ENCODE data around the gene CRYGC.
"Not testable (repeated sequence)": the region's sequence is repeated elsewhere in the genome, so short reads cannot be mapped to it uniquely, and the experiment has no call there.

Gene CRYGC

DNA sequence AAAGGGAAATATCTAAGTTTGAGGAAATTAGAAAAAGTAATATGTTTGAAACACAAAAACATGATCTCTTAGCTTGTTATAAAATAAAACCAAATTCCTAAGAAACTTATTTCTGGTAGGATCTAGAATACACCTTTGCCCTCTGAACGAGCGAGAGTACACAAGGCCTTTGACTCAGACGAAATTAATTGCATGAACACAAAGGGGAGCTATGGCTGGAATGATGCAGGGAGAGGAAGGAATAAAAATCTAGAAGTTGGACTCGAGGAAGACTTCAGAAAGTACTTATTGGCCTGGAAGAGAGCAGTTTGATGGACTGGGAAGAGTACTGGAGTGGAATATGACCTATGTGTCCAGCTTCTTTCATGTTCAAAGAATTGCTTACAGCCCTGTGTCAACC is 4.4 kb downstream of the CRYGC start:
- DNase-seq = no peak
- CTCF ChIA-PET = interaction anchor here (0.9 to 1.1 kb wide), 4 partner anchors 10 to 53 kb away, joined by 3 read pairs; no protein-coding TSS in a partner anchor
- Mint-ChIP-seq H3K4me1 (peaks cover 2% of the 10 kb centered on the region), H3K4me3 (no peak overlapping the region), H3K27ac (no peak overlapping the region), H3K36me3 (no peaks in the 10 kb centered on the region), H3K27me3 (peaks cover 41% of the 10 kb centered on the region), H3K9me3 (no peaks in the 10 kb centered on the region)

DNA sequence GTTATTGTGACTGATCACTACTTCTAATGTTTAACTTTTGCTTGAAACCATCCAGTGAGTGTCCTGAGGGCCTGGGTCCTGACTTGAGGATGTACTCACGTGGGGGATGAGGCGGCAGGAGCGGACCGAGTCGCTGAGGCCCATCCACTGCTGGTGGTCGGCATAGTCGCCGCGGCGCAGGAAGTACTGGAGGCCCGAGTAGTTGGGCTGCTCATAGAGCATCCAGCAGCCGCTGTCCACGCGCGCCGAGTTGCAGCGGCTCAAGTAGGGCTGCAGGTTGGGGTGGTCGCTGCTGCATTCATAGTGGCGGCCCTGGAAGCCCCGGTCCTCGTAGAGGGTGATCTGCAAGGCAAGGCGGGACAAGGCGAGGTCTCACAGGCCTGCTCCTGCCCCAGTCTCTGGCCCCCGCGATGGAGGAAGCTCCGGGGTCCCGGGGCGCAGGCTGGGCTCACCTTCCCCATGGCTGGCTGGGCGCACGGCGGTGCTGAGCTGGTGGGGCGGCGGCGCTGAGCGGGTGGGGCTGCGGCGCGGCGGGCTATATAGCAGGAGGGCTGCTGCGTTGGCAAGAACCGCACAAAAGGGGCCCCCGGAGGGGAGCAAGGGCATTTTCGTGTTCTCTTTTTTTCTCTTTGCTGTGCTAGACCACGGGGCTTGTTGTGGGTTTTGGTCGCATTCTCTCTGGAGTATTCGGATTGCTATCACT is 5.5 kb downstream of the CRYGC start, which contains the start of gene CRYGD:
TSS of gene CRYGD (minus strand) at position 512 of the 703 bp plus-strand sequence. CDS start at position 461, 51 bp downstream.
- not testable (repeated sequence) for H3K9me3 Mint-ChIP-seq, DNase-seq, H3K36me3 Mint-ChIP-seq, H3K27ac Mint-ChIP-seq, H3K4me3 Mint-ChIP-seq, H3K4me1 Mint-ChIP-seq
- H3K27me3 Mint-ChIP-seq = peaks cover 41% of the 10 kb centered on the region
- CTCF ChIA-PET = interaction anchor here (1.1 kb wide), 1 partner anchor 23 kb away, joined by 3 read pairs; no protein-coding TSS in a partner anchor

DNA sequence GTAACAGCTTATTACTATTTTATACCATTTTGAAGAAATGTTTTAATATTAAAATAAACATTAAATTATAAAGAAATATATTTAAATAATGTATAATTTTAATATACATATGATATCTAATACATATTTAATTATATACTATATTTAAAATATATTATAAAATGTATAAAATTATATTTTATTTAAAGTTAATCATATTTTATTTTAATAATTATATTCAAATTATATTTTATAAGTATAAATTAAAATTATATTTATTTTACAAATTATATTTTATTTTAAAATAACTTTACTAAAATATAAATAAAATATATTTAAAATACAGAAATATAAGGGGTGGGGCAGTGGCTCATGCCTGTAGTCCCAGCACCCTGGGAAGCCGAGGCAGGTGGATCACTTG is 7.4 kb downstream of the CRYGC start:
- no peak for DNase-seq
- CTCF ChIA-PET = no interaction called here
- H3K27ac Mint-ChIP-seq = no peak overlapping the region
- H3K36me3 Mint-ChIP-seq = no peaks in the 10 kb centered on the region
- H3K4me3 Mint-ChIP-seq = no peak overlapping the region
- peaks cover 33% of the 10 kb centered on the region for H3K27me3 Mint-ChIP-seq
- H3K4me1 Mint-ChIP-seq = peaks cover 2% of the 10 kb centered on the region
- H3K9me3 Mint-ChIP-seq = no peaks in the 10 kb centered on the region

GRCh38 chr2:208118918-208119317 is 10.7 kb downstream of the CRYGC start:
- DNase-seq = no peak
- Mint-ChIP-seq H3K27ac (no peak overlapping the region), H3K4me1 (peaks cover 1% of the 10 kb centered on the region), H3K9me3 (no peaks in the 10 kb centered on the region), H3K36me3 (no peaks in the 10 kb centered on the region), H3K4me3 (no peak overlapping the region), H3K27me3 (peaks cover 15% of the 10 kb centered on the region)
- CTCF ChIA-PET = no interaction called here

DNA sequence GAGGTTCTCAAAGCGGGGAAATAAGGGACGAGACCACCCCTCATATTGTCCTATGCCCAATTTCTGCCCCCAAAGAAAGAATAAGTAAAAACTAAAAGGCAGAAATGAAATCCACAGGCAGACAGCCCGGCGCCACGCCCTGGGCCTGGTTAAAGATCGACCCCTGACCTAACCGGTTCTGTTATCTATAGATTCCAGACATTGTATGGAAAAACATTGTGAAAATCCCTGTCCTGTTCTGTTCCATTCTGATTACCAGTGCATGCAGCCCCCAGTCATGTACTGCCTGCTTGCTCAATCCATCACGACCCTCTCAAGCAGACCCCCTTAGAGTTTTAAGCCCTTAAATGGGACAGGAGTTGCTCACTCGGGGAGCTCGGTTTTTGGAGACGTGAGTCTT is 12.2 kb downstream of the CRYGC start:
- CTCF ChIA-PET, H3K36me3 Mint-ChIP-seq, H3K9me3 Mint-ChIP-seq, H3K27ac Mint-ChIP-seq, H3K4me1 Mint-ChIP-seq, DNase-seq, H3K4me3 Mint-ChIP-seq: not testable (repeated sequence)
- peaks cover 17% of the 10 kb centered on the region for H3K27me3 Mint-ChIP-seq

DNA sequence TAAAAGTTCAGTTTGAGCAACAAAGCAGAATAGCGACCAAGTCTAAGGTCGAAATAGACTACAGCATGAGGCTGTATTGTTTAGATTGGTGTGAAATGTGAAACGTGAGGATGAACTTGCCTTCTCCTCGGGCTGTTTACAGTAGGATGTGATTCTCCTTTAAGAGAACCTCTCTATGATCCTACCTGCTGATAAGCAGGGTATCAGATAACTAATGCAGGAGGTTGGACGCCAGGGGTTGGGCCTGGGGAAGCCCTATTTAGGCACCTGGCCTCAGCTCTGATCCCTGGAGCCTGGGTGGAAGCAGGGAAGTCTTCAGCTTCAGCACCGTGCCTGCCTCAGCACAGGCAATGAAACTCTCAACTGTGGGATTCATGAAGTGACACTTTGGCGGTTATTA is 16.7 kb downstream of the CRYGC start:
- H3K4me1 Mint-ChIP-seq = no peaks in the 10 kb centered on the region
- CTCF ChIA-PET = no interaction called here
- H3K27ac Mint-ChIP-seq = no peak overlapping the region

DNA sequence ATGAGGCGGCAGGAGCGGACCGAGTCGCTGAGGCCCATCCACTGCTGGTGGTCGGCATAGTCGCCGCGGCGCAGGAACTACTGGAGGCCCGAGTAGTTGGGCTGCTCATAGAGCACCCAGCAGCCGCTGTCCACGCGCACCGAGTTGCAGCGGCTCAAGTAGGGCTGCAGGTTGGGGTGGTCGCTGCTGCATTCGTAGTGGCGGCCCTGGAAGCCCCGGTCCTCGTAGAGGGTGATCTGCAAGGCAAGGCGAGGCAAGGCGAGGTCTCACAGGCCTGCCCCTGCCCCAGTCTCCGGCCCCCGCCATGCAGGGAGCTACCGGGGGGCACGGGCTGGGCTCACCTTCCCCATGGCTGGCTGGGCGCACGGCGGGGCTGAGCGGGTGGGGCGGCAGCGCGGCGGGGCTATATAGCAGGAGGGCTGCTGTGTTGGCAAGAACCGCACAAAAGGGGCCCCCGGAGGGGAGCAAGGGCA is 17.3 kb downstream of the CRYGC start:
- CTCF ChIA-PET, H3K36me3 Mint-ChIP-seq: not testable (repeated sequence)

More for the DNA sequence above, 16.7 kb downstream of the CRYGC start:
- H3K27me3 Mint-ChIP-seq = peaks cover 18% of the 10 kb centered on the region
- H3K9me3 Mint-ChIP-seq = no peaks in the 10 kb centered on the region
- no peak overlapping the region for H3K4me3 Mint-ChIP-seq
- no peak for DNase-seq
- no peaks in the 10 kb centered on the region for H3K36me3 Mint-ChIP-seq

GRCh38 chr2:208103616-208104015 is 26.0 kb downstream of the CRYGC start:
- CTCF ChIA-PET = interaction anchor here (0.6 kb wide), 1 partner anchor 150 kb away, joined by 3 read pairs; no protein-coding TSS in a partner anchor
- no peaks in the 10 kb centered on the region for H3K36me3 Mint-ChIP-seq

More for the DNA sequence above, 17.3 kb downstream of the CRYGC start:
- H3K9me3 Mint-ChIP-seq, H3K4me1 Mint-ChIP-seq, H3K27ac Mint-ChIP-seq, DNase-seq, H3K4me3 Mint-ChIP-seq: not testable (repeated sequence)
- peaks cover 18% of the 10 kb centered on the region for H3K27me3 Mint-ChIP-seq

DNA sequence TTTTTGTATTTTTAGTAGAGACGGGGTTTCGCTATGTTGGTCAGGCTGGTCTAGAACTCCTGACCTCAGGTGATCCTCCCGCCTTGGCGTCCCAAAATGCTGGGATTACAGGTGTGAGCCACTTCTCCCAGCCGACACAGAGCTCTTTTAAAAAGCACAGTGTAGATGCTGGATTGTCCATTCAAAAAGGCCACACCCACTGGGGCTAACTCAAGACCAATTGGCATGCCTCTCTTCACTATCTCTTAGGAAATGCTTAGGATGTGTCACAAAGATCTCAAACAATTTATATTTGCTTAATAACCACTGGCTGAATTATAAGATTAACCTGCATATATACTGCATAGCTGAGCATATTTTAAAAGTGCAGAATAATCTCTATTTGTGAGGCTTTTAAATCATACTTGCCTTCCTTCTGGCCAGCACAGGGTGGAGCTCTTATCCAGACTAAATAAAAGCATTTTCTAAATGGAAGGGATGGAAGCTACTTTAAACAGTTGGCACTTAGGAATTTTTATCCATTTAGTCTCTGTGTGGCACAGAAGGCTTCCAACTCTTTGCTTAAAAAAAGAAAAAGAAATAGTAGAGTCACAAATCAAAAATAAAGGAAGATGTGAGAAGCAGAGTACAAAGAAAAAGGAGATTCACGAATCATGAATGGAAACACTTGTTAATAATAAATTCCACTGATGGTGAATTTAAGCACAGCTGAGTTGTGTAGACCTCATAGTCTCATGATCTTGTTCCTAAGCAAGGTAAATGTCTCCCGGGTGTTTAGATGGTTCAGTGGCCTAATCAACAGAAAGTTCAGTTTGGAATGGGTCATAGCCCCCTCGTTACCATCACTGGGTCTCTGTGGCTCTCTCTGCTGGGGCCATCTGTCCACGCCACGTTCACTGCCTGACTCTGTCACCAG is 27.7 kb downstream of the CRYGC start:
- H3K36me3 Mint-ChIP-seq = no peaks in the 10 kb centered on the region
- H3K27ac Mint-ChIP-seq = no peak overlapping the region
- peaks cover 27% of the 10 kb centered on the region for H3K27me3 Mint-ChIP-seq
- CTCF ChIA-PET = interaction anchor here (1.1 to 2.6 kb wide), 4 partner anchors 23 to 152 kb away, joined by 3 to 22 read pairs (median 6); partner anchors contain the start of genes CRYGD and IDH1
- H3K9me3 Mint-ChIP-seq = no peaks in the 10 kb centered on the region
- H3K4me1 Mint-ChIP-seq = peaks cover 18% of the 10 kb centered on the region
- no peak overlapping the region for H3K4me3 Mint-ChIP-seq
- DNase-seq = no peak

More at GRCh38 chr2:208103616-208104015, 26.0 kb downstream of the CRYGC start:
- no peak for DNase-seq
- H3K4me3 Mint-ChIP-seq = no peak overlapping the region
- no peak overlapping the region for H3K27ac Mint-ChIP-seq
- H3K4me1 Mint-ChIP-seq = peaks cover 18% of the 10 kb centered on the region
- H3K9me3 Mint-ChIP-seq = no peaks in the 10 kb centered on the region
- peaks cover 29% of the 10 kb centered on the region for H3K27me3 Mint-ChIP-seq

DNA sequence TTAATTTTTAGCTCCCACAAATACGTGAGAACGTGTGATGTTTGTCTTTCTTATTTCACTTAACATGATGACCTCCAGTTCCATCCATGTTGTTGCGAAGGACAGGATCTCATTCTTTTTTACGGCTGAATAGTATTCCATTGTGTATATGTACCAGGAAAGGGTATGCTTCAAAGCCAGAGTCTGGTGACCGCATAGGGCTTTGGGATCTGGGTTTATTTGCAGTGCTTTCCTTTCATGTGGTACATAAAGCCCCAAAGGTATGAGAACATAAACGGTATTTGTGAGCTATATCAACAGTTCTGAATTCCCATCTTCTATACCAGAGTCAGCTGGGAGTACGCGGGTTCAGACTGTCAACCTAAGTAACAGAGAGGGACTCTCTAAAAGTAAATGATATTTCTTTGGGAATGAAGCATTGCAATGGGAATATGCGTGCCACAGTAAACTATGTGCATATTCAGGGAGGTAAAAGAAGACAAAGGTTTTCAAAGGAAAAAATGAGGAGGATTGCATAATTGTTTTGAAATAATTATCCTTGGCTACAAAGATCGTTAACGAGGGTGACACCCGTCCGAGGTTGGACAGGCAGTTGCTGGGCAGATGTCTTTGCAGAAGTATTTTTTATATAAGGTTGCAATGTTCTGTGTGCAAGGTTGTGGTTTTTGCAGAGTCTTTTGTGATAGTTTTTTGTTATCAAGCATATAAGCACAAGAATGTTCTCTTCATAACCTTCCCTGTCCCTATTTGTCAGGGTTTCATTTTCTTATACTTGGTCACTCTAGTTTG is 29.8 kb downstream of the CRYGC start:
- H3K4me1 Mint-ChIP-seq = peaks cover 18% of the 10 kb centered on the region
- H3K27me3 Mint-ChIP-seq = peaks cover 29% of the 10 kb centered on the region
- CTCF ChIA-PET = interaction anchor here (1.9 kb wide), 1 partner anchor 75 kb away, joined by 10 read pairs; no protein-coding TSS in a partner anchor
- H3K4me3 Mint-ChIP-seq = no peak overlapping the region
- H3K9me3 Mint-ChIP-seq = no peaks in the 10 kb centered on the region
- no peaks in the 10 kb centered on the region for H3K36me3 Mint-ChIP-seq
- no peak overlapping the region for H3K27ac Mint-ChIP-seq
- no peak for DNase-seq

DNA sequence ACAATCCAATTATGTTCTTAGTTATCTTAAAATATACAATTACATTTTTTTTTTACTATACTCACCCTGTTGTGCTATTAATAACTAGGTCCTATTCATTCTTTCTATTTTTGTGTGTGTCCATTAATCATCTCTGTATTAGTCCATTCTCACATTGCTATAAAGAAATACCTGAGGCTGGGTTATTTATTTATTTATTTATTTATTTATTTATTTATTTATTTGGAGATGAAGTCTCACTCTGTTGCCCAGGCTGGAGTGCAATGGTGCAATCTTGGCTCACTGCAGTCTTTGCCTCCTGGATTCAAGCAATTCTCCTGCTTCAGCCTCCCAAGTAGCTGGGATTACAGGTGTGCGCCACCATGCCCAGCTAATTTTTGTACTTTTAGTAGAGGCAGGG is 30.9 kb downstream of the CRYGC start:
- H3K9me3 Mint-ChIP-seq, H3K36me3 Mint-ChIP-seq, H3K27ac Mint-ChIP-seq, H3K4me3 Mint-ChIP-seq, DNase-seq, CTCF ChIA-PET: not testable (repeated sequence)
- peaks cover 24% of the 10 kb centered on the region for H3K27me3 Mint-ChIP-seq
- H3K4me1 Mint-ChIP-seq = peaks cover 18% of the 10 kb centered on the region

DNA sequence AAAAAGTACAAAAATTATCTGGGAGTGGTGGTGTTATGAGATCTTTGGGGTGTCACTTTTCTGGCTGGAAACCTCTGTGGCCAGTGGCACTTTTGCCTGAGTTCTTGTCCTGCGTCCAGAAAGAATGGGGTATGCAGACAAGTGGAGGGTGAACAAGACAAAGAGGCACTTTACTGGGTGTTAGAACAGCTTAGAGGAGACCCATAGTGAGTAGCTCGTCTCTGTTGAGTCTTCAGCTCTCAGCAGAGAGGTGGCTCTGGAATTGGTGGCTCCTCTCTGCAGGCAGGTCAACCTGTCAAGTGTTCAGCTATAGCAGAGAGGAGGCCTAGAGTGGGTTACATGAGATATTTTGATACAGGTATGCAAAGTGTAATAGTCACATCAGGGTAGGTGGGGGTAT is 31.4 kb downstream of the CRYGC start:
- H3K4me1 Mint-ChIP-seq = peaks cover 18% of the 10 kb centered on the region
- no peaks in the 10 kb centered on the region for H3K9me3 Mint-ChIP-seq
- no peak overlapping the region for H3K27ac Mint-ChIP-seq
- H3K4me3 Mint-ChIP-seq = no peak overlapping the region
- peaks cover 24% of the 10 kb centered on the region for H3K27me3 Mint-ChIP-seq
- no peaks in the 10 kb centered on the region for H3K36me3 Mint-ChIP-seq
- CTCF ChIA-PET = no interaction called here
- DNase-seq = no peak

DNA sequence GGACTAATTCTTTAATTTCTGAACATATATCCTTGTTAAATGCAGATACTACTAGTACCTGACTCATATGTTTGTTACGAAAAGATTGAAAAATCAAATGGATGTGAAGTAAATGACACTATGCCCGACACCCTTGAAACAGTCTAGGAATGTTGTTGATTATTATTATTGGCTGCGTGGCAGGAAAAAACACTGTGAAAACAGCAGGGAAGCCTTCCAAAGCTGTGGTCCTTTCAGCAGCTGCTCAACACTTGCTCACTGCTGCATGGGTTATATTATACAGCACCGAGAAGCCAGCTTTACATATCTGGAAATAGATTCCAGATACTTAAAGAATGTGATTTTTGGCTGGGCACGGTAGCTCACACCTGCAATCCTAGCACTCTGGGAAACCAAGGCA is 31.8 kb downstream of the CRYGC start:
- peaks cover 18% of the 10 kb centered on the region for H3K4me1 Mint-ChIP-seq
- CTCF ChIA-PET = no interaction called here
- no peaks in the 10 kb centered on the region for H3K9me3 Mint-ChIP-seq
- no peaks in the 10 kb centered on the region for H3K36me3 Mint-ChIP-seq
- no peak overlapping the region for H3K27ac Mint-ChIP-seq
- peaks cover 24% of the 10 kb centered on the region for H3K27me3 Mint-ChIP-seq
- no peak for DNase-seq
- no peak overlapping the region for H3K4me3 Mint-ChIP-seq

DNA sequence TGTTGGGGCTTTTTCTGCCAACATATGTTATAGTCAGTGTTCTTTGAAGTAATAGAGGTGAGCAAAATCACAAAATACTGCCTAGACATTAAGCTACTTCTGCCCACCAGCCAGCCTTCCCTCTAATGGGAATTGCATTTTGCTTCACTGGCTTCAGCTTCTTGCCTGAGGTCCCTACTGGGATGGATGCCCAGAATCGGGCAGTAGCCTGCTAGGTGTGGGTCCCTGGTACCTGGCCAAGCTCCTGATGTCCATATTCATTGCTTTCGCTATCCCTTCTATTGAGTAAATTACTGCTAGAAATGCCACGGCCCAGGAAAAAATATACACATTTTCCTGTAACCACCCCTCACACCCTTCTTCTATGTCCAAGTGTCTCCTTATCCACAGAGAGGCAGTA is 32.3 kb downstream of the CRYGC start:
- Mint-ChIP-seq H3K9me3 (no peaks in the 10 kb centered on the region), H3K27ac (no peak overlapping the region), H3K4me3 (no peak overlapping the region), H3K27me3 (peaks cover 27% of the 10 kb centered on the region), H3K4me1 (peaks cover 18% of the 10 kb centered on the region), H3K36me3 (no peaks in the 10 kb centered on the region)
- CTCF ChIA-PET = no interaction called here
- DNase-seq = no peak

All from activated naive CD4-positive, alpha-beta T cell treated with anti-CD3 and anti-CD28 coated beads, Interleukin-2, amount 10 ng/mL, durations not matched to agents 7 days and 5 days (primary cell).